Fibroblast of the conjunctiva (primary cell): ENCODE data around the gene NKX6-2.
"Not testable (repeated sequence)": the region's sequence is repeated elsewhere in the genome, so short reads cannot be mapped to it uniquely, and the experiment has no call there.

ENCODE experiments used
- DNase-seq: peaks from one replicate; pipeline ENCODE4 v3.0.0-alpha.2; 2010; ENCODE audit warnings: low read depth

Gene NKX6-2

GRCh38 chr10:132779549-132780294 lies 6.2 kb downstream of the NKX6-2 start:
- no peak for DNase-seq

GRCh38 chr10:132777441-132777840 lies 8.5 kb downstream of the NKX6-2 start:
- no peak for DNase-seq

DNA sequence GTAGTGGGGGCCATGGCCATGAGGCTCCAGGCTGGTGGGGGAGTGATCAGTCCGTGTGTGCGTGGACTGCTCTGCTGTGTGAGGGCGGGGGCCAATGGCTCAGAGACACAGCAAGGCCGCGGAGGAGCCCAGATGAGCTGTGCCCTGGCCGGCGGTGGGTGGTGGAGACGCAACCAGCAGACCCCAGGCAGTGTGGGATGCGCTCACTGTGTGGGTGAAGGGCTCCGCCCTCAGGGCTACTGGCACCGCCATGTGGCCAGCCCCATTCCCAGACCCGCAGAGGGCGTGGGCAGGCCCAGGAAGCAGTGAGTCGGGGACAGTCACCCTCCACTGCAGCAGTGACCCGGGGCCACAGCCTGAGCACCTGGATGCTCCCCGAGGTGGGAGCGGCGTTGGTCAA lies 9.1 kb downstream of the NKX6-2 start:
- DNase-seq: no peak

DNA sequence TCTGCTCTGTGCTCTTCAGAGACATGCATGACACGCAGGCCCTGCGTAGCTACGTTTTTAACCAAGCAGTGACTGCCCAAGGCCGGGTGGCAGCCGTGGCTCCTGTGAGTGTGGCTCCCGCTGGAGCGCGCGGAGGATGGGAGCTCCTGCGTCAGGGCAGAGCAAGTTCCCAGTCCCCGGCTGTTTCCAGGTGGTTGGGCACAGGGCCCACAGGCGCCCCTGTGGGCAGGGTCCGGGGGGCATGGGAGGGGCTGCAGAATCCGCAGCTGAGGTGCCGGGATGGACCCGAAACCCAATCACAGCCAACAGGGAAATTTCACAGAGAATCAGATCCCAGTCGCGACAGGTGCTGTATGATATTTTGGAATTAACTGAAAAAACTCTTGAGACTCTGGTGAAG lies 9.8 kb downstream of the NKX6-2 start:
- DNase-seq: no peak

- DNase-seq: no peak
Measured at GRCh38 chr10:132774902-132775863, 10.8 kb downstream of the NKX6-2 start.

- DNase-seq: no peak
Measured at GRCh38 chr10:132774181-132774901, 11.6 kb downstream of the NKX6-2 start.

- not testable (repeated sequence) for DNase-seq
Measured at GRCh38 chr10:132772816-132773215, 13.1 kb downstream of the NKX6-2 start.

DNA sequence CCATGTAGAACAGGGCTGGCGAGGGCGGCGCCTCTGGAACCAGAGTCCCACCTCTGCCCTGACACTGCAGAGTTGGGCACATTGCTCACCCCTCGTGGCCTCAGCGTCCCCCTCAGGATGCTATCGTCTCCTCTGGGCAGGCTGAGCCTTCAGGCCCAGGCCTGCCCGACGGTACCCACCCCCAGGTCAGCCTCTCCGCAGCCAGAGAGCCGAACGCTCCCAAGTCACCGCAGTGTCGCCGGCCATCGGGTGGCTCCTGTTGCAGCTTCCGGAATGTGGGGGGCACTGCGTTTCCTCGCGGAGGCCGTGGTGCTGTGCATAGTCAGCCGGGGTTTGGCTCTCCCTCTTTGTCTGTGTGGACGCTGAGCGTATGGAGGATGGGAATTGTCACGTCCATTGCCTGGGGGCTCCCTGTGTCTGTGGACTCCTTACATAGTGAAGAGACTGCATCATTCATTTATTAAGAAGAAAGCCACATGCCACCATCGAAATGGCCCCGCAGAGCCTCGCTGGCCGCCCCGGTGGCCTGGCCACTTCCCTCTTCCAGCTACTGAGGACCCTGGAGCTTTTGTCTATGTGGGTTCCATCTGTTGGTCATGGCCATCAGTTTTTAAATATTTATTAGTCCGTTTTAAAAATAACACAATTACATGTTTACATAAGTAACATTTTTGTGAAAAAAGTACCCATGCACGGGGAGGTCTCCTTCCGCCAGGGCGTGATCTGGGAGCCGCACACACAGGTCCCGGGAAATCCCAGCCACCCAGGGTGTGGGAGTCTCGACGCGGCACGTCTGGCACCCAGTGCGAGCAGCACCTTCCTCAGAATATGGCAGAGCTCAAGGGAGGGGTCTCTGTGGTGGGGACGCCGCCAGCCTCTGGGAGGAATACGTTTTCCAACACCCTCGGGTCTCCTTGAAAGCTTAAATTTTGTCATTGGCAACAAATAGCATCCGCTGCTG lies 15.6 kb downstream of the NKX6-2 start:
- DNase-seq: no peak

GRCh38 chr10:132768346-132769248 lies 17.4 kb downstream of the NKX6-2 start:
- no peak for DNase-seq

- no peak for DNase-seq
Measured at GRCh38 chr10:132766291-132766690, 19.7 kb downstream of the NKX6-2 start.

DNA sequence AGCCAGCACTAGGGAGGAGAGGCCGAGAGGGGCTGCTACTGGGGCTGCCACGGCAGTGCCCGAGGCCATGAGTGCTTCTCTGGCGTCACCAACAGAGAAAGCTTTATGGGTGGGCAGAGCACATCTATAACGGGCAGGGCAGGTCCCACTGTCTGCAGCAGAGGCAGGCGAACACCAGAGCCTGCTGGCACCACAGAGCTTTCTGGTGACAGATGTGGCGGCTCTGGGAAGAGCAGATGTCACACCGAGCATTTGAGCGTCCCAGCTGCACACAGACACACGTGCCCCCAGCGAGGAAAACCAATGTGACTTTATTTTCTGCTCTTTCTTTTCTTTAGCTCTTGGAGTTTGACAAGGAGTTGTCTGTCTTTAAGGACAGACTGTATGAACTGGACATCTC lies 20.5 kb downstream of the NKX6-2 start:
- DNase-seq: no peak

GRCh38 chr10:132764108-132764507 lies 21.8 kb downstream of the NKX6-2 start:
- DNase-seq: no peak

GRCh38 chr10:132763545-132763944 lies 22.4 kb downstream of the NKX6-2 start:
- no peak for DNase-seq

GRCh38 chr10:132762267-132762666 lies 23.7 kb downstream of the NKX6-2 start:
- DNase-seq: no peak

GRCh38 chr10:132761395-132762060 lies 24.4 kb downstream of the NKX6-2 start:
- DNase-seq: no peak

DNA sequence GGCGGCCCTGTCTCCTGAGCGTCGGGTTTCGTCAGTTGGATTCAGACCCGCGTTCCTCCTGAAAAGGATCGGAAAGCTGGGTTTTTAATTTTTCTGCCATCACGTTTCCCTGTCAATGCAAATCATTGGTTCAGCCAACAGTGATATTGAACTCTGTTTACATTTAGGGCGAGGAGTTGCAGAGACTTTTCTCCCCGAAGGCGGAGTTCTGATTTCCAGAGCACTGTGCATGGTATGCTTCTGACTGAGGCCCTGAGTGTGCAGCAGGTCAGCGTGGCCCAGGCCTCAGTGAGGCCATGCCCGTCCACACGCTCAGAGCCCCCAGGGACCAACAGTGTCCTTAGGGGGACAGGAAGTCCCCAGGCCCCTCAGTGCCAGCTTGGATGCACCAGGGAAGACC lies 27.1 kb downstream of the NKX6-2 start:
- no peak for DNase-seq

DNA sequence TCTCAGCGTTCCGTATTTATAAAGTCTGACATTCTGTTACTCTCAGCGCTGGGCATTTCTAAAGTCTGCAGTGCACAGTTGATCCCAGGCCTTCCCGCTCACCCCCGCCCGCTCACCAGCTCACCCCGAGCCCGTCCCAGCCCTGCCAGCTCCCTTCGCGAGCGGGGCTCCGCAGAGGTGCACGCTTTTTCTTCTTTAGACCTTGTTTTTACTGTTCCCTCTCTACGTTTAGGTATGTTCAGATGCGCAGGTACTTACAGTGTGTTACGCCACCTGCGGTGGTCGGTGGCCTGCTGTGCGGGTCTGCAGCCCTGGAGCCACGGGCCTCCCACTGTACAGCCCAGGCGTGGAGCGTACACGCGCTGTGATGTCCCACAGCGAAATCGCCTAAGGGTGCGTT lies 28.8 kb downstream of the NKX6-2 start:
- no peak for DNase-seq

DNA sequence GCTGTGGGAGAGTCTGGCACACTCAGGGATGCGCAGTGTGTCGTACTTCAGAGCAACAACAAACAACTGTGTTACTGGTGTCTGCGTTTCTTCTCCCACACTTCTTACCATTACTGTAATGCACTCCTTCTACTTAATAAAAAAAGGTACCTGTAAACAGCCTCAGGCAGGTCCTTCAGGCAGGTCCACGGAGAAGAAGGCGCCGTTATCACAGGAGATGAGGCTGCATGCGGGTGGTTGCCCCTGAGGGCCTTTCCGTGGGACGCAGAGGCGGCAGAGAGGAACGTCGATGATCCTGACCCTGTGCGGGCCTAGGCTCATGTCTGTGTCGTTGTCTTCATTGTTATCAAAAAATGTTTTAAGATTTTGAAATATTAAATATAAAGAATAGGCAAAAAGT lies 29.4 kb downstream of the NKX6-2 start:
- DNase-seq: no peak

DNA sequence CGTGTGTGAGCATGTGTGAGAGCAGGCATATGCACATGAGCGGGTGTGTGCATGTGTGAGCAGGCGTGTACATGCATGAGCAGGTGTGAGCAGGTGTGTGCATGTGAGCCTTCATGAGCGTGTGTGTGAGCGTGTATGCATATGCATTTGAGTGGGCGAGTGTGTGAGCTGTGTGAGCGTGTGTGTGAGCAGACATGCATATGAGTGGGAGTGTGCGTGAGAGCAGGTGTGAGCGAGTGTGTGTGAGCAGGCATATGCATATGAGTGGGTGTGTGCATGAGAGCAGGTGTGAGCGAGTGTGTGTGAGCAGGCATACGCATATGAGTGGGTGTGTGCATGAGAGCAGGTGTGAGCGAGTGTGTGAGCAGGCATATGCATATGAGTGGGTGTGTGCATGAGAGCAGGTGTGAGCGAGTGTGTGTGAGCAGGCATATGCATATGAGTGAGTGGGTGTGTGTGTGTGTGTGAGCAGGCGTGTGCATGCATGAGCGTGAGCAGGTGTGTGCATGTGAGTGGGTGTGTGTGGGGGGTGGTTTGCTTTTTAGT lies 30.7 kb downstream of the NKX6-2 start:
- DNase-seq: no peak
